GM23338 (cell line): ENCODE measurements around the gene KRTAP13-4. TPM values are rescaled to one million over a fixed set of nuclear protein-coding genes. Genes with fewer than 3 reads are reported as not detected.

ENCODE experiments used
- CREB1 ChIP-seq: fragments of 250-450 bp; sonication (Bioruptor Pico); IDR thresholded peaks from 2 replicates; pipeline ENCODE4 v1.5.0; 2020; ENCODE audit warnings: low read depth, mild to moderate bottlenecking, moderate library complexity
- EZH2 ChIP-seq: fragments of 200-600 bp; sonication (generic); IDR thresholded peaks from one replicate; pipeline ENCODE4 v1.8.0; 2017; ENCODE audit warnings: antibody characterized with exemption, mild to moderate bottlenecking, low read depth; ENCODE audit not compliant: unreplicated experiment
- EZH2phosphoT487 ChIP-seq: fragments of 200-600 bp; sonication (generic); IDR thresholded peaks from one replicate; pipeline ENCODE4 v1.8.1; 2018; ENCODE audit warnings: antibody characterized with exemption; ENCODE audit not compliant: unreplicated experiment
- JUNB ChIP-seq: IDR thresholded peaks from one replicate; pipeline ENCODE4 v1.6.1; 2016; ENCODE audit warnings: antibody characterized with exemption; ENCODE audit not compliant: unreplicated experiment
- NANOG ChIP-seq: IDR thresholded peaks from 2 replicates; pipeline ENCODE4 v1.6.1; 2016; ENCODE audit warnings: antibody characterized with exemption, borderline replicate concordance
- REST ChIP-seq: IDR thresholded peaks from one replicate; pipeline ENCODE4 v1.6.1; 2018; ENCODE audit warnings: antibody characterized with exemption; ENCODE audit not compliant: unreplicated experiment
- STAT1 ChIP-seq: IDR thresholded peaks from one replicate; pipeline ENCODE4 v1.6.1; 2016; ENCODE audit warnings: antibody characterized with exemption; ENCODE audit not compliant: unreplicated experiment
- ZNF331 ChIP-seq: fragments of 250-450 bp; sonication (Bioruptor Pico); IDR thresholded peaks from 2 replicates; pipeline ENCODE4 v1.5.0; 2020; ENCODE audit warnings: low read depth, mild to moderate bottlenecking, moderate library complexity
- polyA plus RNA-seq: library from polyadenylated mRNA; unstranded; fragments of >200 nt; fragmentation: Nextera tagmentation; extraction: Ambion mirVana; gene quantifications from 2 replicates; pipeline ENCODE4 v1.2.1, GENCODE V29; 2016
- total RNA-seq: library from RNA; depleted of rRNA; stranded (reverse); fragments of >200 nt; shearing (Covaris generic); gene quantifications from 2 replicates; pipeline ENCODE4 v1.2.3, GENCODE V29; 2014
- TF ChIP-seq, protein P1 (sequence below): fragments of 250-450 bp; sonication (Bioruptor Pico); IDR thresholded peaks from 2 replicates; pipeline ENCODE4 v1.5.0; 2020; ENCODE audit warnings: mild to moderate bottlenecking, moderate library complexity
- TF ChIP-seq, protein P2 (sequence below), 2 experiments: fragments of 200-600 bp in 1 of 2; sonication (generic) in 1 of 2; conservative IDR thresholded peaks; 2 replicates each; pipeline versions ENCODE4 v1.5.1 to v1.6.1; 2016 to 2017; ENCODE audit warnings: antibody characterized with exemption in 2 of 2, low read depth in 2 of 2, mild to moderate bottlenecking in 2 of 2, moderate library complexity in 1 of 2

KRTAP13-4 gene
- total and polyA plus RNA-seq, 2 experiments from 2014 or later = not detected

GRCh38 chr21:30382201-30382600 is 47.8 kb upstream of the KRTAP13-4 start (continued):
- TF ChIP-seq, protein P1, sequence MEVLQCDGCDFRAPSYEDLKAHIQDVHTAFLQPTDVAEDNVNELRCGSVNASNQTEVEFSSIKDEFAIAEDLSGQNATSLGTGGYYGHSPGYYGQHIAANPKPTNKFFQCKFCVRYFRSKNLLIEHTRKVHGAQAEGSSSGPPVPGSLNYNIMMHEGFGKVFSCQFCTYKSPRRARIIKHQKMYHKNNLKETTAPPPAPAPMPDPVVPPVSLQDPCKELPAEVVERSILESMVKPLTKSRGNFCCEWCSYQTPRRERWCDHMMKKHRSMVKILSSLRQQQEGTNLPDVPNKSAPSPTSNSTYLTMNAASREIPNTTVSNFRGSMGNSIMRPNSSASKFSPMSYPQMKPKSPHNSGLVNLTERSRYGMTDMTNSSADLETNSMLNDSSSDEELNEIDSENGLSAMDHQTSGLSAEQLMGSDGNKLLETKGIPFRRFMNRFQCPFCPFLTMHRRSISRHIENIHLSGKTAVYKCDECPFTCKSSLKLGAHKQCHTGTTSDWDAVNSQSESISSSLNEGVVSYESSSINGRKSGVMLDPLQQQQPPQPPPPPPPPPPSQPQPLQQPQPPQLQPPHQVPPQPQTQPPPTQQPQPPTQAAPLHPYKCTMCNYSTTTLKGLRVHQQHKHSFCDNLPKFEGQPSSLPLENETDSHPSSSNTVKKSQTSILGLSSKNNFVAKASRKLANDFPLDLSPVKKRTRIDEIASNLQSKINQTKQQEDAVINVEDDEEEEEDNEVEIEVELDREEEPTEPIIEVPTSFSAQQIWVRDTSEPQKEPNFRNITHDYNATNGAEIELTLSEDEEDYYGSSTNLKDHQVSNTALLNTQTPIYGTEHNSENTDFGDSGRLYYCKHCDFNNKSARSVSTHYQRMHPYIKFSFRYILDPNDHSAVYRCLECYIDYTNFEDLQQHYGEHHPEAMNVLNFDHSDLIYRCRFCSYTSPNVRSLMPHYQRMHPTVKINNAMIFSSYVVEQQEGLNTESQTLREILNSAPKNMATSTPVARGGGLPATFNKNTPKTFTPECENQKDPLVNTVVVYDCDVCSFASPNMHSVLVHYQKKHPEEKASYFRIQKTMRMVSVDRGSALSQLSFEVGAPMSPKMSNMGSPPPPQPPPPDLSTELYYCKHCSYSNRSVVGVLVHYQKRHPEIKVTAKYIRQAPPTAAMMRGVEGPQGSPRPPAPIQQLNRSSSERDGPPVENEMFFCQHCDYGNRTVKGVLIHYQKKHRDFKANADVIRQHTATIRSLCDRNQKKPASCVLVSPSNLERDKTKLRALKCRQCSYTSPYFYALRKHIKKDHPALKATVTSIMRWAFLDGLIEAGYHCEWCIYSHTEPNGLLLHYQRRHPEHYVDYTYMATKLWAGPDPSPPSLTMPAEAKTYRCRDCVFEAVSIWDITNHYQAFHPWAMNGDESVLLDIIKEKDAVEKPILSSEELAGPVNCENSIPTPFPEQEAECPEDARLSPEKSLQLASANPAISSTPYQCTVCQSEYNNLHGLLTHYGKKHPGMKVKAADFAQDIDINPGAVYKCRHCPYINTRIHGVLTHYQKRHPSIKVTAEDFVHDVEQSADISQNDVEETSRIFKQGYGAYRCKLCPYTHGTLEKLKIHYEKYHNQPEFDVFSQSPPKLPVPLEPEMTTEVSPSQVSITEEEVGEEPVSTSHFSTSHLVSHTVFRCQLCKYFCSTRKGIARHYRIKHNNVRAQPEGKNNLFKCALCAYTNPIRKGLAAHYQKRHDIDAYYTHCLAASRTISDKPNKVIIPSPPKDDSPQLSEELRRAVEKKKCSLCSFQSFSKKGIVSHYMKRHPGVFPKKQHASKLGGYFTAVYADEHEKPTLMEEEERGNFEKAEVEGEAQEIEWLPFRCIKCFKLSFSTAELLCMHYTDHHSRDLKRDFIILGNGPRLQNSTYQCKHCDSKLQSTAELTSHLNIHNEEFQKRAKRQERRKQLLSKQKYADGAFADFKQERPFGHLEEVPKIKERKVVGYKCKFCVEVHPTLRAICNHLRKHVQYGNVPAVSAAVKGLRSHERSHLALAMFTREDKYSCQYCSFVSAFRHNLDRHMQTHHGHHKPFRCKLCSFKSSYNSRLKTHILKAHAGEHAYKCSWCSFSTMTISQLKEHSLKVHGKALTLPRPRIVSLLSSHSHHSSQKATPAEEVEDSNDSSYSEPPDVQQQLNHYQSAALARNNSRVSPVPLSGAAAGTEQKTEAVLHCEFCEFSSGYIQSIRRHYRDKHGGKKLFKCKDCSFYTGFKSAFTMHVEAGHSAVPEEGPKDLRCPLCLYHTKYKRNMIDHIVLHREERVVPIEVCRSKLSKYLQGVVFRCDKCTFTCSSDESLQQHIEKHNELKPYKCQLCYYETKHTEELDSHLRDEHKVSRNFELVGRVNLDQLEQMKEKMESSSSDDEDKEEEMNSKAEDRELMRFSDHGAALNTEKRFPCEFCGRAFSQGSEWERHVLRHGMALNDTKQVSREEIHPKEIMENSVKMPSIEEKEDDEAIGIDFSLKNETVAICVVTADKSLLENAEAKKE = no peak
- no peak for TF ChIP-seq ZNF331 (CRISPR knock-in tag)
- TF ChIP-seq JUNB = no peak
- TF ChIP-seq REST = no peak
- no peak for TF ChIP-seq CREB1 (CRISPR knock-in tag)
- no peak for TF ChIP-seq EZH2
- TF ChIP-seq NANOG = no peak
- no peak for TF ChIP-seq EZH2phosphoT487
- TF ChIP-seq STAT1 = no peak
- TF ChIP-seq, protein P2, sequence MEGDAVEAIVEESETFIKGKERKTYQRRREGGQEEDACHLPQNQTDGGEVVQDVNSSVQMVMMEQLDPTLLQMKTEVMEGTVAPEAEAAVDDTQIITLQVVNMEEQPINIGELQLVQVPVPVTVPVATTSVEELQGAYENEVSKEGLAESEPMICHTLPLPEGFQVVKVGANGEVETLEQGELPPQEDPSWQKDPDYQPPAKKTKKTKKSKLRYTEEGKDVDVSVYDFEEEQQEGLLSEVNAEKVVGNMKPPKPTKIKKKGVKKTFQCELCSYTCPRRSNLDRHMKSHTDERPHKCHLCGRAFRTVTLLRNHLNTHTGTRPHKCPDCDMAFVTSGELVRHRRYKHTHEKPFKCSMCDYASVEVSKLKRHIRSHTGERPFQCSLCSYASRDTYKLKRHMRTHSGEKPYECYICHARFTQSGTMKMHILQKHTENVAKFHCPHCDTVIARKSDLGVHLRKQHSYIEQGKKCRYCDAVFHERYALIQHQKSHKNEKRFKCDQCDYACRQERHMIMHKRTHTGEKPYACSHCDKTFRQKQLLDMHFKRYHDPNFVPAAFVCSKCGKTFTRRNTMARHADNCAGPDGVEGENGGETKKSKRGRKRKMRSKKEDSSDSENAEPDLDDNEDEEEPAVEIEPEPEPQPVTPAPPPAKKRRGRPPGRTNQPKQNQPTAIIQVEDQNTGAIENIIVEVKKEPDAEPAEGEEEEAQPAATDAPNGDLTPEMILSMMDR (conservative IDR thresholded peaks at IDR 0.05; ENCODE audit: low read depth in 2 of 2) = no peak
